ENCODE measurements around the gene LANCL1.

Gene LANCL1

GRCh38 chr2:210476194-210477128 lies at the start of gene LANCL1:
TSS of gene LANCL1 (minus strand) at chr2:210476759. CDS start at chr2:210476396, 363 bp downstream.
- no peak for TF ChIP-seq CTCF (IDR thresholded peaks at IDR 0.05; ENCODE audit: borderline replicate concordance, insufficient read depth, low read depth, low read length)
- peak within 1 kb of the TSS; percentile 60 for H3K4me3 ChIP-seq (ENCODE audit: low read depth, low read length)

- TF ChIP-seq CTCF (IDR thresholded peaks at IDR 0.05; ENCODE audit: borderline replicate concordance, insufficient read depth, low read depth, low read length), result no peak
- H3K4me3 ChIP-seq (ENCODE audit: low read depth, low read length), result no peak overlapping the region
Measured at GRCh38 chr2:210524533-210524932, 48.0 kb upstream of the LANCL1 start.

GRCh38 chr2:210523650-210524289 lies 47.2 kb upstream of the LANCL1 start:
- H3K4me3 ChIP-seq (ENCODE audit: low read depth, low read length), result no peak overlapping the region
- TF ChIP-seq CTCF (IDR thresholded peaks at IDR 0.05; ENCODE audit: borderline replicate concordance, insufficient read depth, low read depth, low read length), result no peak

GRCh38 chr2:210522399-210522798 lies 45.8 kb upstream of the LANCL1 start:
- no peak overlapping the region for H3K4me3 ChIP-seq (ENCODE audit: low read depth, low read length)
- no peak for TF ChIP-seq CTCF (IDR thresholded peaks at IDR 0.05; ENCODE audit: borderline replicate concordance, insufficient read depth, low read depth, low read length)

- H3K4me3 ChIP-seq (ENCODE audit: low read depth, low read length), result no peak overlapping the region
- TF ChIP-seq CTCF (IDR thresholded peaks at IDR 0.05; ENCODE audit: borderline replicate concordance, insufficient read depth, low read depth, low read length), result no peak
Measured at GRCh38 chr2:210519594-210519993, 43.0 kb upstream of the LANCL1 start.

GRCh38 chr2:210517264-210517663 lies 40.7 kb upstream of the LANCL1 start:
- H3K4me3 ChIP-seq (ENCODE audit: low read depth, low read length), result no peak overlapping the region
- no peak for TF ChIP-seq CTCF (IDR thresholded peaks at IDR 0.05; ENCODE audit: borderline replicate concordance, insufficient read depth, low read depth, low read length)

Measured in GM12875 (cell line).